ENCODE results near the gene SMC1B. TPM values are rescaled to one million over a fixed set of nuclear protein-coding genes. Genes with fewer than 3 reads are reported as not detected.

The SMC1B gene
- total and polyA plus RNA-seq, 4 donors: 0.01 to 0.04 TPM; not detected in 2

DNA sequence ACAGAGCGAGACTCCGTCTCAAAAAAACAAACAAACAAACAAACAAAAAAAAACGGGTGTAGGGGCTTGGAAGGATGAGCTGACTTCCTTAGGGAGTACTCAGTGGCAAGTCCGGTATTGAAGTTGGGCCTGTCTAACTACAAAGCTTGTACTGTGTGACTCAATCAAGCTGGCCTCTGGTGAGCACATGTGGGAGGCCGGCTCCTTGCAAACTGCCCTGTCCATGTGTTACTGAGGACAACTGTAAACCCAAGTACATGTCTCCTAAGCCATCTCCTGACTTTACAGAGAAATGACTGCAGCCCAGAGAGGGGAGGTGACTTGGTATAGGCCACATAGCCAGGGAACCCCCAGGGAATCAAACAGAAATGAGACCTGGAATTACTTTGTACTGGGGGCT is 11.7 kb upstream of the SMC1B start:
- Histone ChIP-seq H3K9me3 (ENCODE audit: control insufficient read depth in 4 of 4, insufficient read depth in 3 of 4, low read length in 3 of 4) (peaks cover 0 to 9% (median 2%) of the 10 kb centered on the region in 4 donors), H3K36me3 (ENCODE audit: control insufficient read depth in 4 of 4, insufficient read depth in 4 of 4, low read length in 4 of 4) (no peaks in the 10 kb centered on the region), H3K9ac (ENCODE audit: insufficient read depth in 1 of 2, low read length in 2 of 2) (no peak overlapping the region), H3K27me3 (ENCODE audit: control insufficient read depth in 3 of 3, insufficient read depth in 3 of 3, low read length in 2 of 3) (no peaks in the 10 kb centered on the region), H3K27ac (ENCODE audit: low read depth in 1 of 2, low read length in 1 of 2) (no peak overlapping the region), H3K4me3 (no peak overlapping the region), H3K4me1 (ENCODE audit: control insufficient read depth in 5 of 5, insufficient read depth in 5 of 5, low read length in 5 of 5) (no peaks in the 10 kb centered on the region)
- no peak for ATAC-seq (ENCODE audit: insufficient read depth, low FRiP score)
- no peak for DNase-seq
- TF ChIP-seq, protein P1, sequence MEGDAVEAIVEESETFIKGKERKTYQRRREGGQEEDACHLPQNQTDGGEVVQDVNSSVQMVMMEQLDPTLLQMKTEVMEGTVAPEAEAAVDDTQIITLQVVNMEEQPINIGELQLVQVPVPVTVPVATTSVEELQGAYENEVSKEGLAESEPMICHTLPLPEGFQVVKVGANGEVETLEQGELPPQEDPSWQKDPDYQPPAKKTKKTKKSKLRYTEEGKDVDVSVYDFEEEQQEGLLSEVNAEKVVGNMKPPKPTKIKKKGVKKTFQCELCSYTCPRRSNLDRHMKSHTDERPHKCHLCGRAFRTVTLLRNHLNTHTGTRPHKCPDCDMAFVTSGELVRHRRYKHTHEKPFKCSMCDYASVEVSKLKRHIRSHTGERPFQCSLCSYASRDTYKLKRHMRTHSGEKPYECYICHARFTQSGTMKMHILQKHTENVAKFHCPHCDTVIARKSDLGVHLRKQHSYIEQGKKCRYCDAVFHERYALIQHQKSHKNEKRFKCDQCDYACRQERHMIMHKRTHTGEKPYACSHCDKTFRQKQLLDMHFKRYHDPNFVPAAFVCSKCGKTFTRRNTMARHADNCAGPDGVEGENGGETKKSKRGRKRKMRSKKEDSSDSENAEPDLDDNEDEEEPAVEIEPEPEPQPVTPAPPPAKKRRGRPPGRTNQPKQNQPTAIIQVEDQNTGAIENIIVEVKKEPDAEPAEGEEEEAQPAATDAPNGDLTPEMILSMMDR (IDR thresholded peaks at IDR 0.05; ENCODE audit: control extremely low read depth, extremely low read depth): no peak
- 77 to 84% methylated on average over 5 of the region's 5 CpGs for WGBS, 2 donors

DNA sequence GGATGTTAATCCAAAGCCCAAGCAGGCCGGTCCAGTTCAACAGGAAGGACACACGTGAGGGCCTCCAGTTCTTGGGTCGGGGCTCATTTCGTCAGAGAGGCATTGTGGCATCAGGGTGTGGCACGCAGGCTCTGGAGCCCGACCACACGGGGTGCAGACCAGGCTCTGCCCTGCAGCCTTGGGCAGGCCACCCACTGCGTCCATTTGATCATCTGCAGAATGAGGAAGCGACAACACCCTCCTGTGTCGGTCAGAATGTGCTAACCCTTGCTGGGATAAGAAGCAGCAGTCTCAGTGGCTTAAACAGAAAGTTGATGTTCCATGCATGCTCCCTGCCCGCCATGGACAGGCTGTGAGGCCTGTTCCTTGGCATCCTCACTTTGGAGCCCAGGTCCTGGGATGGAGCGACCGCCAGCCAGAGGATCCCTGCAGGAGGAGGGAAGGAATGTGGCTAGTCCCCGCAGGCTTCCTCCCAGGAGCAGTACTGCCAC is 10.9 kb upstream of the SMC1B start:
- 62 to 80% methylated on average over 14 of the region's 14 CpGs for WGBS, 2 donors
- ATAC-seq (ENCODE audit: insufficient read depth, low FRiP score) (no peak), DNase-seq (no peak)
- H3K4me1 ChIP-seq (ENCODE audit: control insufficient read depth in 5 of 5, insufficient read depth in 5 of 5, low read length in 5 of 5): no peaks in the 10 kb centered on the region
- TF ChIP-seq, protein P1 (IDR thresholded peaks at IDR 0.05; ENCODE audit: control extremely low read depth, extremely low read depth): no peak
- no peak overlapping the region for H3K9ac ChIP-seq (ENCODE audit: insufficient read depth in 1 of 2, low read length in 2 of 2)
- H3K4me3 ChIP-seq: no peak overlapping the region
- peaks cover 0 to 9% (median 2%) of the 10 kb centered on the region in 4 donors for H3K9me3 ChIP-seq (ENCODE audit: control insufficient read depth in 4 of 4, insufficient read depth in 3 of 4, low read length in 3 of 4)
- no peak overlapping the region for H3K27ac ChIP-seq (ENCODE audit: low read depth in 1 of 2, low read length in 1 of 2)
- H3K27me3 ChIP-seq (ENCODE audit: control insufficient read depth in 3 of 3, insufficient read depth in 3 of 3, low read length in 2 of 3): no peaks in the 10 kb centered on the region
- H3K36me3 ChIP-seq (ENCODE audit: control insufficient read depth in 4 of 4, insufficient read depth in 4 of 4, low read length in 4 of 4): no peaks in the 10 kb centered on the region

DNA sequence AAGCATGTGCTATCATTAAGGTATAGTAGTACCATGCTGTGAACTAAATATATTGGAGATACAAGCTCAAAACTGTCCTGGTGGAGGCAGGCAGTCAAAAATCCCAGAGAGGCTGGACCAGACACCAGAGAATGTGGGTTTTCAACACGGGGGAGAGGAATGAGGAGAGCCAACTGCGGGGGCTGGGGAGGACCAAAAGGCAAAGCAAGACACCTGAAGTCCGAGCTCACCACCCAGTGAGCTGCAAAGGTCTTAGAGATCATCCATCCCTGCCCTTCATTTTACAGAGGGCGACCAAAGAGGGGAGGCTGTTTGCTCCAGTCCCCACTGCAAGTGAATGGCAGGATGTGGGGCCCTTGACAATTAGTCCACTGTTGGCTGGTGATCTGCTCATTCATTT is 10.1 kb upstream of the SMC1B start:
- TF ChIP-seq, protein P1 (IDR thresholded peaks at IDR 0.05; ENCODE audit: control extremely low read depth, extremely low read depth): no peak
- no peak overlapping the region for H3K4me3 ChIP-seq
- no peaks in the 10 kb centered on the region for H3K36me3 ChIP-seq (ENCODE audit: control insufficient read depth in 4 of 4, insufficient read depth in 4 of 4, low read length in 4 of 4)
- no peaks in the 10 kb centered on the region for H3K27me3 ChIP-seq (ENCODE audit: control insufficient read depth in 3 of 3, insufficient read depth in 3 of 3, low read length in 2 of 3)
- no peak overlapping the region for H3K27ac ChIP-seq (ENCODE audit: low read depth in 1 of 2, low read length in 1 of 2)
- no peaks in the 10 kb centered on the region for H3K4me1 ChIP-seq (ENCODE audit: control insufficient read depth in 5 of 5, insufficient read depth in 5 of 5, low read length in 5 of 5)
- WGBS, 2 donors: 84 to 94% methylated on average over 4 of the region's 4 CpGs
- DNase-seq: no peak
- ATAC-seq (ENCODE audit: insufficient read depth, low FRiP score): no peak
- no peak overlapping the region for H3K9ac ChIP-seq (ENCODE audit: insufficient read depth in 1 of 2, low read length in 2 of 2)
- peaks cover 0 to 9% (median 2%) of the 10 kb centered on the region in 4 donors for H3K9me3 ChIP-seq (ENCODE audit: control insufficient read depth in 4 of 4, insufficient read depth in 3 of 4, low read length in 3 of 4)

Data from lung (tissue), 12 donors.